ENCODE results near the gene GSTA4.

Gene GSTA4, protein sequence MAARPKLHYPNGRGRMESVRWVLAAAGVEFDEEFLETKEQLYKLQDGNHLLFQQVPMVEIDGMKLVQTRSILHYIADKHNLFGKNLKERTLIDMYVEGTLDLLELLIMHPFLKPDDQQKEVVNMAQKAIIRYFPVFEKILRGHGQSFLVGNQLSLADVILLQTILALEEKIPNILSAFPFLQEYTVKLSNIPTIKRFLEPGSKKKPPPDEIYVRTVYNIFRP

GRCh38 chr6:52995089-52995912, at the start of gene GSTA4:
TSS of gene GSTA4 (minus strand) at chr6:52995284. CDS start at chr6:52994243, 1,041 bp downstream.
- DNase-seq: peak; percentile 86

- no peak for DNase-seq
These were observed 49.5 kb upstream of the GSTA4 start for GRCh38 chr6:53044572-53044971.

DNA sequence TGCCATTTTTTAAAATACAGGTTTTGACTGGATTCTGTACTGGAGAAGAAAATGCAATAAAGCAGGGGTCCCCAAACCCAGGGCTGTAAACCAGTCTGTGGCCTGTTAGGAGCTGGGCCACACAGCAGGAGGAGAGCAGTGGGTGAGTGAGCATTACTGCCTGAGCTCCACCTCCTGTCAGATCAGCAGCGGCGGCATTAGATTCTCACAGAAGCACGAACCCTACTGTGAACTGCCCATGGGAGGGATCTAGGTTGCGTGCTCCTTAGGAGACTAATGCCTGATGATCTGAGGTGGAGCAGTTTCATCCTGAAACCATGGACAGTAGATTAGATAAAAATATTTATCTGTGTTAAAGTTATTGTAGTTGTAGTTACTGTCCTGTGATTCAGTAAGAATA, 49.0 kb upstream of the GSTA4 start:
- no peak for DNase-seq

DNA sequence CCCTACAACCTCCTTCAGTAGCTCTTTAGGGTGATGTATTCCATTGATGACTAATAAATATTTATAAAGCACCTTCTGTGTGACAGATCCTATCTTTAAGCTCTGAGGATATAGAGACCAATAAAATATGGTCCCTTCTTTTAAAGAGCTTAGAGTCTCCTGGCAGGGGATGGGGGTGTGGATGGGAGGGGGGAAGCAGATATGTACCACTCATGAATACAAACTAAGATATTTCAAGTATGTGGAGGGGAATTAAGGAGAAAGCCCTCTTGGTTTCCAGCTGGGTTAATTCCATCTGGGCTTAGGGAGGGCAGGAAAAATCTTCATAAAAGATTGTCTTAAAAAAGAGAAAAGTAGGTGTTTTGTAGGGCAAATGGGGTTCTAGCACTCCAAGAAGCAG, 48.5 kb upstream of the GSTA4 start:
- no peak for DNase-seq

GRCh38 chr6:53042112-53042511, 47.0 kb upstream of the GSTA4 start:
- DNase-seq: no peak

- DNase-seq: no peak
These were observed 46.3 kb upstream of the GSTA4 start for GRCh38 chr6:53041356-53041755.

DNA sequence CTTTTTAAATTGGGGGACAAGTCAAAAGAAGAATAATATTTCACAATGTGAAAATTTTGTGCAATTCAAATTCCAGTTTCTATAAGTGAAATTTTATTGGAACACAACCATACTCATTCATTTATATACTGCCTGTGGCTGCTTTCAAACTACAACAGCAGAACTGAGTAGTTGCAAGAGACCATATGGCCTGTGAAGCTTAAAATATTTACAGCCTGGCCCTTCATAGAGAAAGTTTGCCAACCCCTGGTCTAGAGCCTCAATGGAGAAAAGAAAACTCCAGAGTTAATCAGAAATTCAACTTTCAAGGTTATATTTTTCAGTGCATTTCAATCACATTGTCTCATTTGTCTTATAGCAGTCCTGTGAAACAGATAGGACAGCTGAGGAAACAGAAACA, 43.5 kb upstream of the GSTA4 start:
- no peak for DNase-seq

DNA sequence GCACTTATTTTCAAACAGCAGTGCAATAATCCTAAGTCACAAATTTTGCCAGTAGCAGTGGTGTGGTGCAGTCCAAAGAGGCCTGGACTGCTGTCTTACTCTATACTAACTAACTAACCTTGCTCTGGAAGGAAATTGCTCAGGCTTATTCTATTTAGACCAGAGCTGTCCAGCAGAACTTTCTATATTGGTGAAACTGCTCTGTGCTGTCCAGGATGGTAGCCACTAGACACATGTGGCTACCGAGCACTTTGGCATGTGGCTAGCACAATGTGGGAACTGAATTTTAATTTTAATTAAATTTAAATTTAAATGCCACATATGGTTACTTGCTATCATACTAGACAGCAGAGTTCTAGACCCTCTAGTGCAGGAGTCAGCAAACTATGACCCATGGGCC, 43.1 kb upstream of the GSTA4 start:
- no peak for DNase-seq

DNA sequence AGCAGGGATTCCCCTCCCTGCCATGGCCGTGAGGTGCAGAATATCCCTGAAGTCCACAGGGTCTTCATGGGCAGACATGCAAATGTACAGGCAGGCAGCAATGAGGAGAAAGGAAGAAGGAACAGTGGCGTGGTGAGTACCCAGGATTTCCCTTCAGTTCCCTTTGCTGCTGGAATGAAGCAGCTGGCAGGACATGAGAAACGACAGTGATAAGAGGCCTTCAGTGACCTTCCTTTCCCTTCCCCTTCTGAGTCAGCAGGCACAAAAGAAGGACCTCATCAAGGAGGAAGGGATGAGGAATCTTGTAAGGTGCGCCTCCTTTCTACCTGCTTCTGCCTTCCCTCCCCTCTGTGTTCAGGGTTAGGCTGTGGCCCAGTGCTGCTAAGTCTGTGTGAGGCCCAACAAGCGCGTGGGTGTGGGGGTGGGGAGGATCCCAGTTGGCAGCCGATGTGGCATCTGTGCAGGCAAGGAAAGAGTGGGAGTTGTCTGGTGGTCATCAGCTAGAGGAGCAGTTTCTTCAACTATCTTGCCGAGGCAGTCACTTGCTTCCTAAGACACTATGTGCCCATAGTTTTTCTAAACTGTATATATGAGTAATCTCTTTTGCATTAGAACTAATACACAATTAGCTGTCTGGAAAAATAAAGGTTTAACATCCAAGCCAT, 40.6 kb upstream of the GSTA4 start:
- DNase-seq: no peak

DNA sequence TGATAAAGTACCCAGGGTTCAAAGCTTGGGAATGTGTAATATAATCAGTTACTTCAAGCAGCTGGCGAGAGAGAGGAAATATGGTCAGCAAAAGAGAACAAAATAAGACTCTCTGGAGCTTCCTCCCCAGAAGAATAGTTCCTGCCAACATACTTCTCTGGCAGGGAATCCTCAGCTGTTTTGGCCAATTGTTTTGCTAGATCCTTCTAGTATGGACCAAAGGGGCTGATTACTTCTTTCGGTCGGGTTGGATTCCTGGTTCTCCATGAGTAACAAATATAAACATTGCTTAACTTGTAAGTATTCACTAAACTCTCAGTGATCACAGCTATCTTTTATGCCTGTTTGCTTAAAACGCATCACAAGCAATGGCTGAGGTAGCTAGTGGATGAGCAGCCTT, 38.7 kb upstream of the GSTA4 start:
- no peak for DNase-seq

- DNase-seq: no peak
These were observed 37.8 kb upstream of the GSTA4 start for GRCh38 chr6:53032849-53033248.

DNA sequence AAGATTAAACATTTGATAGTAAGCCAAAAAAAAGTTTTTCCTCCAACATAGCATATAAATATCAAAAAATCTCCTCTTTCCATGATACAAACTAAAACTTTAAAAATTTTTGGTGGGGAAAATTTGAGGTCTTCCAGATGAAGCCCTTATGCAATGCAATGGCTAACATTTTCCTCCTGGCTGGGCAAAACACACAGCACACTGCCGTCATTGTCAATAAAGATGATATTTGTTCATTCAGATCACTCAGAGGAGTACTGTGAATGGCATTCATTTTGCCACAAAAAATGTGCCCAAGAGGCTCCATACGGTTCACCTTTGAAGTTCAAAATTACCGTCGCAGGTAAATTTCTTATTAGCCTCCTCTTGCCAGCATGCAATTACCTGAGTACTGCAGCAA, 36.2 kb upstream of the GSTA4 start:
- no peak for DNase-seq

DNA sequence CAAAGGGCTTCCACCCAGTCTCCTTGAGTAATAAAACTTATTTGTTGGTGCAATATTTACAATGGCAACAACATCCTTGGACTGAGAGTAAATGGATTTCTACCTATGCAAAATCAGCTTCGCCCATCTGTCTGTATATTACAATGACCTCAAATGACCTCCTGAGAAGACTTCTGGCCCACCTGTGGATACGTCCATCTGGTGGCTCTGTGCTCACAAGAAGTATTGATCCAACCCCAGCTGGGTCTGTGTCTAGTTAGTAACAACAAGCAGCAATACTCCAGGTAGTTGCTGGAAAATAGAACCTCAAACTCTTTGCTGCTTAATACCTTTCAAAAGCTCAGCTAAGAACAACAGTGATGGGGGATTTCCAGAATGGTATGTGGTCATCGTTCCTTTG, 34.7 kb upstream of the GSTA4 start:
- peak; percentile 19 for DNase-seq

- no peak for DNase-seq
These were observed 34.2 kb upstream of the GSTA4 start for GRCh38 chr6:53029257-53029656.

DNA sequence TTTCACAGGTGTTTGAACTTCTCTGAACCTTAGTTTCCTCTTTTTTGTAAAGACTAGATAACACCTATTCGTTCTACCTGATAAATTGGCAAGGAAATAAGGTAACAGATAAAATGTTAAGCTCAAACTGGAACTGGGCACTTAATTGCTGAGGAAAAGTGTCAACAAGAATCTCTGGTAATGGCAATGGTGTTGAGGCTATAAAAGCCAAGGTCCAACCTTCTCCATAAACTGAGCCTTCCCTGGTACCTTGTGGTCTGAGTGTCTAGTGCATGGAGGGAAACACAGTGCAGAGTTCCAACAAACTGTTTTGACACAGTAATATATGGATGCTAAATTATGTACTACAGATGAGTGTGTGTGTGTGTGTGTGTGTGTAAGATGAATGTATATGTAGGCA, 33.4 kb upstream of the GSTA4 start:
- no peak for DNase-seq

- DNase-seq: no peak
These were observed 32.1 kb upstream of the GSTA4 start for GRCh38 chr6:53027131-53027718.

- DNase-seq: no peak
These were observed 31.4 kb upstream of the GSTA4 start for GRCh38 chr6:53026526-53026925.

GRCh38 chr6:53023323-53023722, 28.2 kb upstream of the GSTA4 start:
- no peak for DNase-seq

DNA sequence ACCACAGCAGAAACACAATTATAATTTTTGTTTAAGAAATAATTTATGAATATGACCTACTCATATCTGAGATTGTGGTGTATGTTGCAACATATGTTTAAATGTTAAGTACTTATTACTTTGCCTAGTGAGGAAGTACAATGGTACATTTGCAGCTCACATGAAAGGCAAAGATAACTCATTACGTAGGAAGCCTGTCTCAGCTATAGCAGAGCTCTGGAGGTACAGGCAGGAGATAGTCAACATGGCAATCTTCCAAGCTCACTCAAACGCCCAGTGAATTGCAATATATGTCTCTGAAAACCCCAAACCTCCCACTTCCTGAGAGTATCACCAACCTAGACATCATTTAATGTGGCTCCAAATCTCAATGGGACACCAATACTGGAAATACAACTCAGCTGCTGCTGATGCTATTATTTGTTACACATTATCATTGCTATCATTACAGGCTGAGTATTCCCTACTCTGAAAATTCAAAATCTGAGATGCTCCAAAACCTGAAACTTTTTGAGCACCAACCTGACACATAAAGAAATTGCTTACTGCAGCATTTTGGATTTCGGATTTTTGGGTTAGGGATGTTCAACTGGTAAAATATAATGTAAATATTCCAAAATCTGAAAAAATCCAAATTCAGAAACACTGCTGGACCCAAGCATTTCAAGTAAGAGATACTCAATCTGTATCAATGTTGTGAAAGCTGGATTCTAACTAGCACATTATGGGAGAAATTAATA, 25.1 kb upstream of the GSTA4 start:
- DNase-seq: no peak

DNA sequence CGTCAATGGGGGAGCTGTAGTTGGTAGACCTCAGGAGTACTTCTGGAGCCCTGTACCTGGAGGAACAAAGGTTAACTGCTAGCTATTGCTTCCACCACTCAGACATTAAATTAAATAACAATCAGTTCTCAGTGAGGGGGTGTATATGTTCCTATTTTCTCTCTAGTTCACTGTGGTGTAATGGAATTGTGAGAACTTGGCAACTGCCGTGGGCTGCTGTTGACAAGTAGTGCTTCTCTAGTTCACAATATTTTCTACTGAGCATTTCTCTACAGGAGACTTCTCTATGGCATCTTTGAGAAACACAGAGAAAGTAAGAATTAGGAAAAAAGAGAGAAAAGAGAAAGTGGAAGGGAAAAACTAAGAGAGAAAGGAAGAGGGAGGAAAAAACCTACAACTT, 23.4 kb upstream of the GSTA4 start:
- no peak for DNase-seq

DNA sequence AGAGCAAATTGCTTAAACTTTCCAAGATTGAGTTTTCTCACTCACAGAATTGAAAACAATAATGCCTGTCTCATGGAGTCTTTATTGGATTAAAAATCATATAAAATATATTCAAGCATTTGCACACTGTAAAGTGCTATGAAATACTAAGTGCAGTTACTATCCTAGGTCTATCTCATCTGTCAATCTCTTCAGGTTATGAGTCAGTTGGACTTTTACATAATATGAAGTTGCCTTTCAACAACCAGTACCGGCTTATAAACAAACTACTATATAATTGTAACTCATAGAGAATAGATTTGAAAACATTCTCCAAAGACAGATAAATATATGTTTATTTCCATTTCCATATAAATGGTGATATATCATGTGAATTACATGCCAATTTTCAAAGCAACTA, 20.4 kb upstream of the GSTA4 start:
- DNase-seq: no peak

DNA sequence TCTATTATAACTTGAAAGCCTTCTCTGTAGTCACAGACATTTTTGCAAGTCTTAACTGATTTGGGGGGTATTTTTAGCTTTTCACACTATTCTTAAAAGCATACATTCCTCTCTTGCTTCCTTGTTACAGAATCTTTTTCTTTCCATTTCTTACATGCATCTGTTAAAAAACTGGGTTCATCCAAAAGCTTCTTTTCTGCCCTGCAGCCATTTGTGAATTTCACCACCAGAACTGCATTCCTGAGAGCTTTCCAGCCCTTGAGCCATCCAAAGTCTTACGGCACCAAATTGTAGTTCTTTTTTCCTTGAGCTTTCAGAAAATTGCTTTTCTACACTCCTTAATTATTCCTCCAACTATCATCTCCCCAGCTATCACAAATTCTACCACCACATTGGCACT, 19.7 kb upstream of the GSTA4 start:
- DNase-seq: no peak

DNA sequence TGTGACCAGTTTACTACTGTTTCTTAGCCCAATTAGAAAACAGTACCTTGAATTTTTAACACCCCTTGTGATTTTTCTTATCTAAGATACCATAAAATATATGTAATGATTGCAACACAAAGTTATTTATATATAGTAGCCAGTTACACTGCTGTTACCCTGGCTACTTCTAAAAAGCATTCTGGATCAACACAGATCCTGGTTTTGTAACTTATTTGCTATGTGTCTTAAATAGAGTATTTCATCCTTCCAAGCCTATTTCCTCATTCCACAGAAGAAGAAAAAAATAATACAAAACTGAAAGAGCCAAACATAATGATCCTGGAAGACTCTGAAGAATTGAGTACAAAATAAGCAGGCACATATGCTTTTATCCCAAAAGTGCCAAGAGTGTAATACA, 19.0 kb upstream of the GSTA4 start:
- no peak for DNase-seq

All from NCI-H2171 (cell line).